HEK293 (cell line): ENCODE results near the gene UGT1A3.

Experiments
- CTCF ChIA-PET: fragments of 350-600 bp; formaldehyde crosslinking; extraction: SDS; loops from one replicate; lab custom pipeline; 2021; ENCODE audit warnings: antibody characterized with exemption; lab: Yijun Ruan, JAX
- POLR2A ChIA-PET: fragments of 300-600 bp; formaldehyde crosslinking; extraction: SDS; loops from one replicate; lab custom pipeline; 2020; ENCODE audit warnings: antibody characterized with exemption, inconsistent platforms; lab: Yijun Ruan, JAX
- H3K27ac ChIP-seq: fragments of 200-500 bp; sonication (Bioruptor generic); 2 replicates; pipeline ENCODE4 v1.5.1; 2014; ENCODE audit warnings: low read depth, low read length, control low read depth, inconsistent platforms; ENCODE audit errors: extremely low read depth
- H3K36me3 ChIP-seq, 2 experiments: fragments of 200-500 bp in 1 of 2; sonication (Bioruptor generic) in 1 of 2; 1 replicate in 1 of 2; 2 replicates in 1 of 2; pipeline ENCODE4 v1.5.1; 2014 to 2017; ENCODE audit warnings: inconsistent platforms in 2 of 2, low read length in 2 of 2; ENCODE audit not compliant: control insufficient read depth in 2 of 2, insufficient read depth in 1 of 2
- H3K4me1 ChIP-seq: fragments of 200-500 bp; sonication (Bioruptor generic); 2 replicates; pipeline ENCODE4 v1.5.1; 2014; ENCODE audit warnings: mild to moderate bottlenecking, low read length, inconsistent platforms; ENCODE audit not compliant: control insufficient read depth, insufficient read depth
- H3K4me3 ChIP-seq: 2 replicates; pipeline ENCODE4 v1.5.1; 2011; ENCODE audit warnings: low read depth, mild to moderate bottlenecking, control low read depth, low read length, moderate library complexity
- H3K9me3 ChIP-seq: fragments of 200-500 bp; sonication (Bioruptor generic); 2 replicates; pipeline ENCODE4 v1.5.1; 2014; ENCODE audit warnings: low read depth, low read length, inconsistent platforms; ENCODE audit not compliant: control insufficient read depth, insufficient read depth
- IKZF3 ChIP-seq: fragments of 450-650 bp; IDR thresholded peaks from 2 replicates; pipeline ENCODE4 v1.5.0; 2018; ENCODE audit warnings: missing biosample characterization, mild to moderate bottlenecking, missing genetic modification characterization, moderate library complexity
- SP7 ChIP-seq: fragments of 450-650 bp; formaldehyde crosslinking; IDR thresholded peaks from 2 replicates; pipeline ENCODE4 v1.5.1; 2016; ENCODE audit warnings: missing biosample characterization, missing genetic modification characterization
- TCF7L2 ChIP-seq: IDR thresholded peaks from 2 replicates; pipeline ENCODE4 v1.6.1; 2011; ENCODE audit warnings: low read depth, mild to moderate bottlenecking, inconsistent platforms, low read length, moderate library complexity, borderline replicate concordance
- ZBTB8A ChIP-seq: fragments of 450-650 bp; formaldehyde crosslinking; IDR thresholded peaks from 2 replicates; pipeline ENCODE4 v1.5.1; 2016; ENCODE audit warnings: missing biosample characterization, missing genetic modification characterization
- ZNF155 ChIP-seq: fragments of 450-650 bp; formaldehyde crosslinking; IDR thresholded peaks from 2 replicates; pipeline ENCODE4 v1.5.1; 2016; ENCODE audit warnings: missing biosample characterization, missing genetic modification characterization
- ZNF211 ChIP-seq: fragments of 450-650 bp; formaldehyde crosslinking; IDR thresholded peaks from 2 replicates; pipeline ENCODE4 v1.5.1; 2016; ENCODE audit warnings: low read depth, missing biosample characterization, missing genetic modification characterization
- ZNF23 ChIP-seq: fragments of 450-650 bp; formaldehyde crosslinking; IDR thresholded peaks from 2 replicates; pipeline ENCODE4 v1.5.1; 2016; ENCODE audit warnings: missing biosample characterization, missing genetic modification characterization, borderline replicate concordance
- ZNF521 ChIP-seq: fragments of 450-650 bp; formaldehyde crosslinking; IDR thresholded peaks from 2 replicates; pipeline ENCODE4 v1.5.1; 2017; ENCODE audit warnings: missing biosample characterization, mild to moderate bottlenecking, missing genetic modification characterization
- ZNF530 ChIP-seq: fragments of 450-650 bp; formaldehyde crosslinking; IDR thresholded peaks from 2 replicates; pipeline ENCODE4 v1.5.1; 2016; ENCODE audit warnings: low read depth, missing biosample characterization, missing genetic modification characterization
- ZNF558 ChIP-seq: fragments of 450-650 bp; formaldehyde crosslinking; IDR thresholded peaks from 2 replicates; pipeline ENCODE4 v1.5.1; 2016; ENCODE audit warnings: missing biosample characterization, missing genetic modification characterization
- ZNF561 ChIP-seq: fragments of 450-650 bp; IDR thresholded peaks from 2 replicates; pipeline ENCODE4 v1.5.1; 2018; ENCODE audit warnings: missing biosample characterization, missing genetic modification characterization, borderline replicate concordance
- ZNF626 ChIP-seq: fragments of 450-650 bp; sonication (Bioruptor Pico); formaldehyde crosslinking; IDR thresholded peaks from 2 replicates; pipeline ENCODE4 v1.5.1; 2018; ENCODE audit warnings: missing biosample characterization, missing genetic modification characterization, inconsistent platforms
- ZNF658 ChIP-seq: fragments of 450-650 bp; formaldehyde crosslinking; IDR thresholded peaks from 2 replicates; pipeline ENCODE4; 2016; ENCODE audit warnings: missing biosample characterization, missing genetic modification characterization
- ZSCAN23 ChIP-seq: fragments of 450-650 bp; formaldehyde crosslinking; IDR thresholded peaks from 2 replicates; pipeline ENCODE4 v1.5.1; 2016; ENCODE audit warnings: missing biosample characterization, missing genetic modification characterization
- TF ChIP-seq, protein P1 (sequence below): fragments of 450-650 bp; formaldehyde crosslinking; IDR thresholded peaks from 2 replicates; pipeline ENCODE4 v1.5.1; 2017; ENCODE audit warnings: missing biosample characterization, missing genetic modification characterization
- TF ChIP-seq, protein P2 (sequence below): fragments of 450-650 bp; formaldehyde crosslinking; IDR thresholded peaks from 2 replicates; pipeline ENCODE4 v1.5.1; 2016; ENCODE audit warnings: missing biosample characterization, missing genetic modification characterization
- TF ChIP-seq, protein P3 (sequence below): fragments of 450-650 bp; formaldehyde crosslinking; IDR thresholded peaks from 2 replicates; pipeline ENCODE4 v1.5.1; 2017; ENCODE audit warnings: missing biosample characterization, missing genetic modification characterization

UGT1A3 gene

DNA sequence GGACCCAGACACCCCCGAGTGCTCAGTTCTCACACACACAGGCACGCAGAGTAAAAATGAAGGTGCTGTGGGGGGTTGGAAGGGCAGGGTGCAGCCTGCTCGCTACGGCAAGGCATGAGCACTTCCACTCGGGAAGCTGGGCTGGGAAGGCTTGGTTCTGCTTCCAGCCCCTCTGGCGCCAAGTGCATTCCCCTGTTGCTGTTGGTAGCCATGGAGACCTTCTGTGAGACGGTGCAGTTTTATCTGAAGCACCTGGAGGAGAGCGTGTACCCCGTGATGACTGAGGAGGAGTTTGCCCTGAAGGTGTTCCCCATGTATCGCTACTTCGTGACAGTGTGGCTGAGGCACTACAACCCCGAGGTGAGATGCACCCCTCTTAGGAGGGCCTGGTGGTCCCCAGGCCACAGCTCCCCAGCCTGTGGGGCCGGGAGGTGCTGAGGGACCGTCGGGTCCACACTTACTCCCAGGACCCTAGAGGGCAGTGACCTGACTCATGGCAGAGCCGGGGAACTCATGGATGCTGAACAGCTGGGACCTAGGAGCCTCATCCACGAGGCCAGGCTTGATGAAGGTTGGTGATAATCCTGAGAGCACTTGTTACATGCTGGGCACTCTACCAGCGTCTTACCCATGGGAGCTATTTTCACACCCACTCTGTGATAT lies 64.8 kb downstream of the UGT1A3 start:
- Histone ChIP-seq H3K4me1 (no peaks in the 10 kb centered on the region), H3K27ac (no peak overlapping the region), H3K9me3 (no peaks in the 10 kb centered on the region), H3K36me3 (no peaks in the 10 kb centered on the region), H3K4me3 (no peak overlapping the region)
- ChIA-PET POLR2A (no interaction called here), CTCF (interaction anchor here (1.0 kb wide), 1 partner anchor 64 kb away, joined by 3 read pairs; no protein-coding TSS in a partner anchor)
- no peak for TF ChIP-seq ZNF558 (tag by site-specific recombination)
- TF ChIP-seq ZSCAN23 (tag by site-specific recombination), result no peak
- TF ChIP-seq ZNF530 (tag by site-specific recombination), result no peak
- no peak for TF ChIP-seq ZNF626
- TF ChIP-seq TCF7L2, result no peak
- TF ChIP-seq IKZF3 (tag by site-specific recombination), result no peak
- TF ChIP-seq ZNF211, result no peak
- no peak for TF ChIP-seq ZNF561 (tag by site-specific recombination)
- TF ChIP-seq ZNF521 (tag by site-specific recombination), result no peak
- TF ChIP-seq, protein P1, sequence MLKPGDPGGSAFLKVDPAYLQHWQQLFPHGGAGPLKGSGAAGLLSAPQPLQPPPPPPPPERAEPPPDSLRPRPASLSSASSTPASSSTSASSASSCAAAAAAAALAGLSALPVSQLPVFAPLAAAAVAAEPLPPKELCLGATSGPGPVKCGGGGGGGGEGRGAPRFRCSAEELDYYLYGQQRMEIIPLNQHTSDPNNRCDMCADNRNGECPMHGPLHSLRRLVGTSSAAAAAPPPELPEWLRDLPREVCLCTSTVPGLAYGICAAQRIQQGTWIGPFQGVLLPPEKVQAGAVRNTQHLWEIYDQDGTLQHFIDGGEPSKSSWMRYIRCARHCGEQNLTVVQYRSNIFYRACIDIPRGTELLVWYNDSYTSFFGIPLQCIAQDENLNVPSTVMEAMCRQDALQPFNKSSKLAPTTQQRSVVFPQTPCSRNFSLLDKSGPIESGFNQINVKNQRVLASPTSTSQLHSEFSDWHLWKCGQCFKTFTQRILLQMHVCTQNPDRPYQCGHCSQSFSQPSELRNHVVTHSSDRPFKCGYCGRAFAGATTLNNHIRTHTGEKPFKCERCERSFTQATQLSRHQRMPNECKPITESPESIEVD (tag by site-specific recombination), result no peak
- TF ChIP-seq, protein P2, sequence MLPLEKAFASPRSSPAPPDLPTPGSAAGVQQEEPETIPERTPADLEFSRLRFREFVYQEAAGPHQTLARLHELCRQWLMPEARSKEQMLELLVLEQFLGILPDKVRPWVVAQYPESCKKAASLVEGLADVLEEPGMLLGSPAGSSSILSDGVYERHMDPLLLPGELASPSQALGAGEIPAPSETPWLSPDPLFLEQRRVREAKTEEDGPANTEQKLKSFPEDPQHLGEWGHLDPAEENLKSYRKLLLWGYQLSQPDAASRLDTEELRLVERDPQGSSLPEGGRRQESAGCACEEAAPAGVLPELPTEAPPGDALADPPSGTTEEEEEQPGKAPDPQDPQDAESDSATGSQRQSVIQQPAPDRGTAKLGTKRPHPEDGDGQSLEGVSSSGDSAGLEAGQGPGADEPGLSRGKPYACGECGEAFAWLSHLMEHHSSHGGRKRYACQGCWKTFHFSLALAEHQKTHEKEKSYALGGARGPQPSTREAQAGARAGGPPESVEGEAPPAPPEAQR, result no peak
- TF ChIP-seq, protein P3, sequence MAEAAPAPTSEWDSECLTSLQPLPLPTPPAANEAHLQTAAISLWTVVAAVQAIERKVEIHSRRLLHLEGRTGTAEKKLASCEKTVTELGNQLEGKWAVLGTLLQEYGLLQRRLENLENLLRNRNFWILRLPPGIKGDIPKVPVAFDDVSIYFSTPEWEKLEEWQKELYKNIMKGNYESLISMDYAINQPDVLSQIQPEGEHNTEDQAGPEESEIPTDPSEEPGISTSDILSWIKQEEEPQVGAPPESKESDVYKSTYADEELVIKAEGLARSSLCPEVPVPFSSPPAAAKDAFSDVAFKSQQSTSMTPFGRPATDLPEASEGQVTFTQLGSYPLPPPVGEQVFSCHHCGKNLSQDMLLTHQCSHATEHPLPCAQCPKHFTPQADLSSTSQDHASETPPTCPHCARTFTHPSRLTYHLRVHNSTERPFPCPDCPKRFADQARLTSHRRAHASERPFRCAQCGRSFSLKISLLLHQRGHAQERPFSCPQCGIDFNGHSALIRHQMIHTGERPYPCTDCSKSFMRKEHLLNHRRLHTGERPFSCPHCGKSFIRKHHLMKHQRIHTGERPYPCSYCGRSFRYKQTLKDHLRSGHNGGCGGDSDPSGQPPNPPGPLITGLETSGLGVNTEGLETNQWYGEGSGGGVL (tag by site-specific recombination), result no peak

DNA sequence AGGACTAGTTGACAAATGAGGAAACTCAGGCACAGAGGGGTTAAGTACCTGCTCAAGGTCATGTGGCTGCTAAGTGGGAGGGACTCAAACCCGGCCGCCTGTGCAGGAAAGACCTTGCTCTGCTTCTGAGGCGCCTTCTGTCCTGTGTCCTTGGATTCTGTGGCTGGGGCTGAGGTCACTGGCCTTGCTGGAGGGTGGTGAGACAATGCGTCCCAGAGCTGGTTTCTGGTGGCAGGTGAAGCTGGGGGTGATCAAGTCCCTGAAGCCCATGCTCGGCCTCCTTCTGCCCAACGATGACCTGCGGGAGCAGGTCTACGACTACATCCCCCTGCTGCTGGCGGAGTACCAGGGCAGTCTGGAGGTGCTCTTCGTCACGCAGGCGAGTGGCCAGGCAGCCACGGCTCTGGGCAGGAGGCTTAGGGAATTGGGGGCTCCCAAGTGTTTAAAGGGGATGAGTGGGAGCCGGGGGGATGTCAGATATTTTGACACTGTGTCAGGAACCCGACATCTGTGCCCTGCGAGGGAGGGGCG lies 65.4 kb downstream of the UGT1A3 start:
- TF ChIP-seq ZNF23 (tag by site-specific recombination) (no peak), TCF7L2 (no peak), SP7 (tag by site-specific recombination) (no peak), IKZF3 (tag by site-specific recombination) (no peak), ZBTB8A (tag by site-specific recombination) (no peak), ZNF155 (tag by site-specific recombination) (no peak), ZNF658 (no peak)

More for the DNA sequence above, 65.4 kb downstream of the UGT1A3 start:
- no peaks in the 10 kb centered on the region for H3K9me3 ChIP-seq
- H3K4me3 ChIP-seq, result no peak overlapping the region
- CTCF ChIA-PET, result no interaction called here
- H3K36me3 ChIP-seq, result no peaks in the 10 kb centered on the region
- no peaks in the 10 kb centered on the region for H3K4me1 ChIP-seq
- H3K27ac ChIP-seq, result no peak overlapping the region
- POLR2A ChIA-PET, result no interaction called here
